Left hindlimb (tissue), 1 donor: ENCODE measurements around the gene ZFYVE9.
"Not testable (repeated sequence)": the region's sequence is repeated elsewhere in the genome, so short reads cannot be mapped to it uniquely, and the experiment has no call there.

Experiments used
- DNase-seq: peaks from one replicate; pipeline ENCODE4 v3.0.0-alpha.2; 2018

The ZFYVE9 gene

GRCh38 chr1:52348704-52349300, 206.9 kb downstream of the ZFYVE9 start:
- DNase-seq = peak; percentile 35

- DNase-seq = no peak
These were observed 210.8 kb downstream of the ZFYVE9 start for GRCh38 chr1:52352690-52353089.

GRCh38 chr1:52355436-52355835, 213.5 kb downstream of the ZFYVE9 start:
- DNase-seq = no peak

- DNase-seq = no peak
These were observed 214.1 kb downstream of the ZFYVE9 start for GRCh38 chr1:52355847-52356505.

GRCh38 chr1:52356818-52357355, 215.0 kb downstream of the ZFYVE9 start:
- DNase-seq = no peak

GRCh38 chr1:52357397-52357796, 215.5 kb downstream of the ZFYVE9 start:
- DNase-seq = no peak

- no peak for DNase-seq
These were observed 217.1 kb downstream of the ZFYVE9 start for GRCh38 chr1:52358851-52359497.

- DNase-seq = no peak
These were observed 218.0 kb downstream of the ZFYVE9 start for GRCh38 chr1:52359676-52360594.

- DNase-seq = no peak
These were observed 218.7 kb downstream of the ZFYVE9 start for GRCh38 chr1:52360595-52360968.

GRCh38 chr1:52364235-52364839, 222.4 kb downstream of the ZFYVE9 start:
- no peak for DNase-seq

- DNase-seq = peak; percentile 47
These were observed 223.3 kb downstream of the ZFYVE9 start for GRCh38 chr1:52365071-52365745.

- peak; percentile 98 for DNase-seq
These were observed 224.0 kb downstream of the ZFYVE9 start, which contains the start of gene CC2D1B for GRCh38 chr1:52365746-52366516. Gene CC2D1B (minus strand): TSS chr1:52366205. CDS start chr1:52364620, 1,585 bp downstream.

- no peak for DNase-seq
These were observed 224.6 kb downstream of the ZFYVE9 start for GRCh38 chr1:52366517-52366827.

GRCh38 chr1:52367272-52367671, 225.4 kb downstream of the ZFYVE9 start:
- no peak for DNase-seq

GRCh38 chr1:52368383-52369172, 226.7 kb downstream of the ZFYVE9 start:
- DNase-seq = peak; percentile 44

GRCh38 chr1:52369851-52370250, 228.0 kb downstream of the ZFYVE9 start:
- not testable (repeated sequence) for DNase-seq

- DNase-seq = no peak
These were observed 243.5 kb downstream of the ZFYVE9 start for GRCh38 chr1:52385376-52385775.

- no peak for DNase-seq
These were observed 244.6 kb downstream of the ZFYVE9 start for GRCh38 chr1:52386458-52386857.

GRCh38 chr1:52393174-52393573, 251.3 kb downstream of the ZFYVE9 start:
- DNase-seq = no peak
